ENCODE results near the gene AQP2. TPM values are rescaled to one million over a fixed set of nuclear protein-coding genes. Genes with fewer than 3 reads are reported as not detected.

The AQP2 gene
- total and polyA plus RNA-seq, 2 of the 13 experiments (the other 11 are each of a cell fraction or from before 2014, with no cell fraction given): not detected

DNA sequence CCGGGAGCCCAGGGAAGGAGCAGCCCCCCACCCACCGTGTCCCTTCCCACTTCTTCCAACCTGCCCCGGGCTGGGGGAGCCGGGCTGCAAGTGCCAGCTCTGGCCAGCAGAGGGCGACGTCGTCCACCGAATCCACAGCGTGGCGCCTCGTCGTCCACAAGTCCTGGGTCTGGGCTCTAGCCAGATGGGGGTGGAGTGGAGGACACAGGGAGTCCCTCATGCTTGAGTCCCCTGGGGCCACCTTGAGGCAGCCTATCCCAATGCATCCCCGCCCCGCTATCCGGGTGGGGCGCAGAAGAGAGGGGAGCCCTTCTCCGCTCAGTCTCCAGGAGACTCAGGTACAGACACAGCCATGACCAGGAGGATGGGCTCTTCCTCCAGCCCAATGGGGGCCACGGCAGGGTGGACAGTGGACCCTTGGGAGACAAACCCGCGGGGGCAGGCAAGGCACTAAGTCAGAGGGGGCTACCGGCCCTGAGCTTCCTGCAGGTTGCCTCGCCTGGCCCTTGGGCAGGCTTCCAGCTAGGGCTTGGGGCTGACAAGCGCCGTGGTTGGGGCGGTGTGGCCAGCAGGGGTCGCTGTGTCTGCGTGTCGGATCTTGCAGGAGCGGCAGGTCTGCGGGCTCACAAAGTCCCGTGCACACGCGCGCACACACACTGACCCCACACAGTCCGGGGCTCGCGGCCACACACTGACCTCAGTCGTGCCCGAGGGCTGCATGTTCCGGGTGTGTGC lies 16.7 kb downstream of the AQP2 start (continued):
- TF ChIP-seq, protein P1, sequence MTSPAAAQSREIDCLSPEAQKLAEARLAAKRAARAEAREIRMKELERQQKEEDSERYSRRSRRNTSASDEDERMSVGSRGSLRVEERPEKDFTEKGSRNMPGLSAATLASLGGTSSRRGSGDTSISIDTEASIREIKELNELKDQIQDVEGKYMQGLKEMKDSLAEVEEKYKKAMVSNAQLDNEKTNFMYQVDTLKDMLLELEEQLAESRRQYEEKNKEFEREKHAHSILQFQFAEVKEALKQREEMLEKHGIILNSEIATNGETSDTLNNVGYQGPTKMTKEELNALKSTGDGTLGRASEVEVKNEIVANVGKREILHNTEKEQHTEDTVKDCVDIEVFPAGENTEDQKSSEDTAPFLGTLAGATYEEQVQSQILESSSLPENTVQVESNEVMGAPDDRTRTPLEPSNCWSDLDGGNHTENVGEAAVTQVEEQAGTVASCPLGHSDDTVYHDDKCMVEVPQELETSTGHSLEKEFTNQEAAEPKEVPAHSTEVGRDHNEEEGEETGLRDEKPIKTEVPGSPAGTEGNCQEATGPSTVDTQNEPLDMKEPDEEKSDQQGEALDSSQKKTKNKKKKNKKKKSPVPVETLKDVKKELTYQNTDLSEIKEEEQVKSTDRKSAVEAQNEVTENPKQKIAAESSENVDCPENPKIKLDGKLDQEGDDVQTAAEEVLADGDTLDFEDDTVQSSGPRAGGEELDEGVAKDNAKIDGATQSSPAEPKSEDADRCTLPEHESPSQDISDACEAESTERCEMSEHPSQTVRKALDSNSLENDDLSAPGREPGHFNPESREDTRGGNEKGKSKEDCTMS (CRISPR knock-in tag; conservative IDR thresholded peaks at IDR 0.05): no peak
- TF ChIP-seq ZNF598 (CRISPR knock-in tag; IDR thresholded peaks at IDR 0.05; ENCODE audit: borderline replicate concordance) (no peak; the same call in 1 of the 2 replicates), ZNF737 (CRISPR knock-in tag; IDR thresholded peaks at IDR 0.05; ENCODE audit: borderline replicate concordance) (no peak), ZNF570 (CRISPR knock-in tag; IDR thresholded peaks at IDR 0.05; ENCODE audit: borderline replicate concordance) (no peak), ZNF362 (CRISPR knock-in tag; IDR thresholded peaks at IDR 0.05; ENCODE audit: borderline replicate concordance) (0 out of 2 replicates have a peak, but pooled peaks have one; percentile 4), GATA4 (IDR thresholded peaks at IDR 0.05; ENCODE audit: borderline replicate concordance, low read depth) (no peak), GATAD2A (CRISPR knock-in tag; IDR thresholded peaks at IDR 0.05) (0 out of 2 replicates have a peak, but pooled peaks have one; percentile 14), NFATC3 (CRISPR knock-in tag; IDR thresholded peaks at IDR 0.05) (no peak), PRMT3 (CRISPR knock-in tag; IDR thresholded peaks at IDR 0.05; ENCODE audit: borderline replicate concordance, low read depth) (no peak), ZNF850 (CRISPR knock-in tag; conservative IDR thresholded peaks at IDR 0.05) (no peak), PHF8 (CRISPR knock-in tag; IDR thresholded peaks at IDR 0.05) (peak; percentile 47; the same call in 1 of the 2 replicates), ZNF350 (CRISPR knock-in tag; IDR thresholded peaks at IDR 0.05; ENCODE audit: borderline replicate concordance, low read depth) (peak; percentile 69), KLF6 (CRISPR knock-in tag; IDR thresholded peaks at IDR 0.05) (peak; percentile 53; the same call in 1 of the 2 replicates), FUBP1 (CRISPR knock-in tag; IDR thresholded peaks at IDR 0.05; ENCODE audit: borderline replicate concordance) (peak; percentile 59; the same call in 1 of the 2 replicates), SNAI1 (CRISPR knock-in tag; IDR thresholded peaks at IDR 0.05; ENCODE audit: borderline replicate concordance) (no peak), FOXO1 (CRISPR knock-in tag; IDR thresholded peaks at IDR 0.05) (peak; percentile 52), TSC22D2 (CRISPR knock-in tag; IDR thresholded peaks at IDR 0.05; ENCODE audit: borderline replicate concordance) (0 out of 2 replicates have a peak, but pooled peaks have one; percentile 15), NBN (conservative IDR thresholded peaks at IDR 0.05) (no peak)
- TF ChIP-seq, protein P2, sequence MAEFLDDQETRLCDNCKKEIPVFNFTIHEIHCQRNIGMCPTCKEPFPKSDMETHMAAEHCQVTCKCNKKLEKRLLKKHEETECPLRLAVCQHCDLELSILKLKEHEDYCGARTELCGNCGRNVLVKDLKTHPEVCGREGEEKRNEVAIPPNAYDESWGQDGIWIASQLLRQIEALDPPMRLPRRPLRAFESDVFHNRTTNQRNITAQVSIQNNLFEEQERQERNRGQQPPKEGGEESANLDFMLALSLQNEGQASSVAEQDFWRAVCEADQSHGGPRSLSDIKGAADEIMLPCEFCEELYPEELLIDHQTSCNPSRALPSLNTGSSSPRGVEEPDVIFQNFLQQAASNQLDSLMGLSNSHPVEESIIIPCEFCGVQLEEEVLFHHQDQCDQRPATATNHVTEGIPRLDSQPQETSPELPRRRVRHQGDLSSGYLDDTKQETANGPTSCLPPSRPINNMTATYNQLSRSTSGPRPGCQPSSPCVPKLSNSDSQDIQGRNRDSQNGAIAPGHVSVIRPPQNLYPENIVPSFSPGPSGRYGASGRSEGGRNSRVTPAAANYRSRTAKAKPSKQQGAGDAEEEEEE (CRISPR knock-in tag; IDR thresholded peaks at IDR 0.05; ENCODE audit: borderline replicate concordance): no peak

Data from HepG2 (cell line).